ENCODE results near the gene EIF4E. TPM values are rescaled to one million over a fixed set of nuclear protein-coding genes. Genes with fewer than 3 reads are reported as not detected.

The EIF4E gene
- polyA plus RNA-seq, 1 experiment, result 94.7 TPM

DNA sequence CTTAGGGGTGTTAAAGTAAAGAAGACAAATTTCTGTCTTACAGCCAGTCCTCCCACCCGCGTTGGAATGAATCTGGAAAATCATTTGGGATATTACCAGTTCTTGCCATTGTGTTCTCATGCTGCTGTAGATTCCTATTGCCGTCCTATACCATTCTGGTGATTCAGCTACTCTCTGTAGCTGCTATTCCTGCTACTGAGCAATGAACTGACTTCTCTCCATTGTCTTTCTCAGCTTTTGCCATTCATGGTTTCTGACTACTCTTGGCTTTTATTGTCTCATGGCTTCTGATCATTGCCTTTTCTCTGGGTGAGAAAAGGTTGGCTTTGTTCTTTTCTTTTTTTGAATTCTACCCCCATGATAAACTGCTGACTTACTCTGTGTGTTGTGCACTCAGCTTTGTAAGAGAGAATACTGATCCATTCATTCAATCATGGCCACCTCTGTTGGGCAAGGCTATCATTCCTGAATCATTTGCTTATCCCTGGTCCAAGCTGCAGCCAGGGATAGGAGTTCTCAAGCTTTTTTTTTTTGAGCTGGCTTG, 38.9 kb upstream of the EIF4E start:
- no peak overlapping the region for H3K4me3 ChIP-seq (ENCODE audit: low read depth, low read length)
- H3K27me3 ChIP-seq (ENCODE audit: control insufficient read depth, insufficient read depth, low read length), result no peaks in the 10 kb centered on the region
- ChIA-PET POLR2A (interaction anchor here (0.6 kb wide), 1 partner anchor 77 kb away, joined by 3 read pairs; no protein-coding TSS in a partner anchor), CTCF (interaction anchor here (1.2 to 2.7 kb wide), 2 partner anchors 27 kb away, joined by 4 to 12 read pairs; partner anchors contain the start of gene METAP1)
- no peak for DNase-seq (ENCODE audit: low read depth, low spot score)
- TF ChIP-seq, protein P1, sequence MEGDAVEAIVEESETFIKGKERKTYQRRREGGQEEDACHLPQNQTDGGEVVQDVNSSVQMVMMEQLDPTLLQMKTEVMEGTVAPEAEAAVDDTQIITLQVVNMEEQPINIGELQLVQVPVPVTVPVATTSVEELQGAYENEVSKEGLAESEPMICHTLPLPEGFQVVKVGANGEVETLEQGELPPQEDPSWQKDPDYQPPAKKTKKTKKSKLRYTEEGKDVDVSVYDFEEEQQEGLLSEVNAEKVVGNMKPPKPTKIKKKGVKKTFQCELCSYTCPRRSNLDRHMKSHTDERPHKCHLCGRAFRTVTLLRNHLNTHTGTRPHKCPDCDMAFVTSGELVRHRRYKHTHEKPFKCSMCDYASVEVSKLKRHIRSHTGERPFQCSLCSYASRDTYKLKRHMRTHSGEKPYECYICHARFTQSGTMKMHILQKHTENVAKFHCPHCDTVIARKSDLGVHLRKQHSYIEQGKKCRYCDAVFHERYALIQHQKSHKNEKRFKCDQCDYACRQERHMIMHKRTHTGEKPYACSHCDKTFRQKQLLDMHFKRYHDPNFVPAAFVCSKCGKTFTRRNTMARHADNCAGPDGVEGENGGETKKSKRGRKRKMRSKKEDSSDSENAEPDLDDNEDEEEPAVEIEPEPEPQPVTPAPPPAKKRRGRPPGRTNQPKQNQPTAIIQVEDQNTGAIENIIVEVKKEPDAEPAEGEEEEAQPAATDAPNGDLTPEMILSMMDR (IDR thresholded peaks at IDR 0.05; ENCODE audit: low read depth, low read length), result no peak
- H3K27ac ChIP-seq (ENCODE audit: low read depth, low read length), result no peak overlapping the region
- 0 out of 2 replicates have a peak, but pooled peaks cover 5% of the 10 kb centered on the region for H3K9me3 ChIP-seq (ENCODE audit: control insufficient read depth, insufficient read depth, low read length)

DNA sequence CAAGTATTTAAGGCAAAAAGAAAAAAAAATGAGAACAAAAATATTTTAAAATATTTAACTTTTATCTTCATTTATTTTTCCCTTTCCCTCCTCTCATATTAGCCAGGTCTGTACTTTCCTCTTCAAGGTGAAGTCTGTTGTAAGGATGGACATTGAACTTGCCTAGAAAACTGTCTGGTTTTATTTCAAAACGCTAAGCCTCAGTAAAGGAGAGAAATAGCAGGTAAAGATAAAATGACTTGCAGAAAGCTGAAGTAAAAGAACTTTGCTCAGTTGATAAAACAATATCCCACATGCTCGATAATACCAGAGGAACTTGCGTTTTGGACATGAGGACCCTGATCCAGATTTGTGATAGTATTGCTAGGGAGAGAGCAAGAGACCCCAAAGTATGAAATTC, 38.0 kb upstream of the EIF4E start:
- DNase-seq (ENCODE audit: low read depth, low spot score), result no peak
- H3K27me3 ChIP-seq (ENCODE audit: control insufficient read depth, insufficient read depth, low read length), result no peaks in the 10 kb centered on the region
- H3K27ac ChIP-seq (ENCODE audit: low read depth, low read length), result no peak overlapping the region
- TF ChIP-seq, protein P1 (IDR thresholded peaks at IDR 0.05; ENCODE audit: low read depth, low read length), result no peak
- H3K4me3 ChIP-seq (ENCODE audit: low read depth, low read length), result no peak overlapping the region
- POLR2A ChIA-PET, result no interaction called here
- CTCF ChIA-PET, result interaction anchor here (0.9 to 2.7 kb wide), 2 partner anchors 27 to 28 kb away, joined by 3 to 12 read pairs; partner anchors contain the start of gene METAP1
- 0 out of 2 replicates have a peak, but pooled peaks cover 5% of the 10 kb centered on the region for H3K9me3 ChIP-seq (ENCODE audit: control insufficient read depth, insufficient read depth, low read length)

DNA sequence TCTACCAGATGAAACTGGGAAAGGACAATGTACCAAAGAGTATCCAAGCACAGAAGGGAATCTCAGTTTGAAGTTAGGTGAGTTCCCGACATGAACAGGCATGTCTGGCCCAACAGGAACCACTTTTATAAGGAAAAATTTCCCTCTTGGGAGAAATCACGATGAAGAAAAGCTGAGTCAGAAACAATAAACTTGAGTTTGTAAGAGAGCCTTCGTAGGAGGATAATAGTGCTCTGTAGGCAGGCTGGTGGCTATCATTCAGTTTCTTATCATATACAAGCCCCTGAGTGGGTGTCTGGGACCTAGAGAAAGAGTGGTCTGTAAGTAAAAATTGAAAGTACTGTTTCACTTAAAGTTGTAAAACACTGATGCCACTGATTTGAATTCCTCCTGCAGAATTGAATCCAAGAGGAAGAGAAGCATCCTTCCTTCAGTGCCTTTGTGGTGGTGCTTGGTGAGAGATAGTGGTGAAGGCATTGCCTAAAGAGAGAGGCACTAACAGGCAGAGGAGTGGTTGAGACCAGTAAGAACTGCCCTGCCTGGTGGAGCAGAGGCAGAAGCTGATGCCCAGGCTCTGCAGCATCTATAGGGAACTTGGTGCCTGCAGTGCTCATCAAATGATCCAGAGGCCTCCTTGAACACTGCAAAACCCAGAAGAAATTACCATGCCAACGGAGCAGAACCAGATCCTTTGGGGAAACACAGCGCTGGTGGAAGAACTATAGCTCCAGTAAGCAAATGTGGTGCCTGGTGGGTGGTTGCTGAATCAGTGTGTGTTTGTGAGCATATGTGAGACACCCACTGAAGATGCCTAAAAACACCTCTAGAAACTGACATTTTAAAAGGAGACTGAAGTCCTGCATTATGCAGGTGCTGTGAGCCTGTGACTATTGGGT, 34.9 kb upstream of the EIF4E start:
- POLR2A ChIA-PET, result no interaction called here
- H3K9me3 ChIP-seq (ENCODE audit: control insufficient read depth, insufficient read depth, low read length), result 0 out of 2 replicates have a peak, but pooled peaks cover 5% of the 10 kb centered on the region
- H3K27me3 ChIP-seq (ENCODE audit: control insufficient read depth, insufficient read depth, low read length), result no peaks in the 10 kb centered on the region
- DNase-seq (ENCODE audit: low read depth, low spot score), result no peak
- H3K4me3 ChIP-seq (ENCODE audit: low read depth, low read length), result no peak overlapping the region
- no peak overlapping the region for H3K27ac ChIP-seq (ENCODE audit: low read depth, low read length)
- TF ChIP-seq, protein P1 (IDR thresholded peaks at IDR 0.05; ENCODE audit: low read depth, low read length), result no peak
- CTCF ChIA-PET, result interaction anchor here (0.6 kb wide), 1 partner anchor 521 kb away, joined by 6 read pairs; no protein-coding TSS in a partner anchor

DNA sequence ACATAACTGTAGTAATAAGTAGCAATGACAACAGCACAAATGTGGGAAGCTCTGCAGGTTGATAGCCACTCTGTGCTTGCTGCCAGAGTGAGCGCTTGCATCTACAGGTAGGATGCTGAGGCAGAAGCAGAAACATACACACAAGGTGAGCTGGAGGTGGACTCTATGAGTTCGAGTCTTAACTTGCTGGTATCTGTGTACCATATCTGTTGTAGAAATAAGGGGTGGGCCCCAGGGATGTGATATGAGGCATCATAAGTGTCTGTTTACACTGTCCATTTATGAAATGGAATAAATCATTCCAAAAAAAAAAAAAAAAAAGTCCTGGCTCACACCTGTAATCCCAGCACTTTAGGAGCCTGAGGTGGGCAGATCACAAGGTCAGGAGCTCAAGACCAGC, 32.8 kb upstream of the EIF4E start:
- TF ChIP-seq, protein P1 (IDR thresholded peaks at IDR 0.05; ENCODE audit: low read depth, low read length), result no peak
- Histone ChIP-seq H3K4me3 (ENCODE audit: low read depth, low read length) (no peak overlapping the region), H3K27me3 (ENCODE audit: control insufficient read depth, insufficient read depth, low read length) (no peaks in the 10 kb centered on the region), H3K9me3 (ENCODE audit: control insufficient read depth, insufficient read depth, low read length) (0 out of 2 replicates have a peak, but pooled peaks cover 5% of the 10 kb centered on the region), H3K27ac (ENCODE audit: low read depth, low read length) (no peak overlapping the region)
- CTCF ChIA-PET, result interaction anchor here (0.9 kb wide), 1 partner anchor 94 kb away, joined by 4 read pairs; no protein-coding TSS in a partner anchor
- no peak for DNase-seq (ENCODE audit: low read depth, low spot score)
- POLR2A ChIA-PET, result no interaction called here

DNA sequence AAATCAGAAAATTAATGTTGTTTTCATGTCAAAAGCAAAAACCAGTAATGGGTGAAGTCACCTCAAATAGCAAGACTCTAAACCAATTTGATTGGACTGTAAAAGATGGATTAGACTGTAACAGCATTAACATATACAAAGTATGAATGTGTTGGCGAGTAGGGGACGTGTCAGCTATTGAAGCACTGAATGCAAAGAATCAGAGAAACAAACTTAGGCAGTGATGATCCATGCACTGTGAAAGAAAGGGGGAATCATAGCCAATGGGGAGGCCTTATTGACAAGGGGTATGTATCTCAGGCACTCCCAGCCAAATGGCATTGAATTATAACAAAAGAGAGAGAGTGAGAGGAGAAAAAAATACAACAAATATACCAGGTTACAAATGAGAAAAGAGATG, 30.5 kb upstream of the EIF4E start:
- Histone ChIP-seq H3K9me3 (ENCODE audit: control insufficient read depth, insufficient read depth, low read length) (no peaks in the 10 kb centered on the region), H3K27me3 (ENCODE audit: control insufficient read depth, insufficient read depth, low read length) (no peaks in the 10 kb centered on the region), H3K4me3 (ENCODE audit: low read depth, low read length) (no peak overlapping the region), H3K27ac (ENCODE audit: low read depth, low read length) (no peak overlapping the region)
- ChIA-PET POLR2A (no interaction called here), CTCF (no interaction called here)
- no peak for DNase-seq (ENCODE audit: low read depth, low spot score)
- TF ChIP-seq, protein P1 (IDR thresholded peaks at IDR 0.05; ENCODE audit: low read depth, low read length), result no peak

Measured in AG04450 (cell line).